ENCODE measurements around the gene MXRA8.

MXRA8 gene

GRCh38 chr1:1365875-1366698 is 7.7 kb upstream of the MXRA8 start:
- DNase-seq = no peak

GRCh38 chr1:1364266-1364665 is 5.9 kb upstream of the MXRA8 start:
- no peak for DNase-seq

- DNase-seq = no peak
Measured at GRCh38 chr1:1361982-1362423, 3.6 kb upstream of the MXRA8 start.

DNA sequence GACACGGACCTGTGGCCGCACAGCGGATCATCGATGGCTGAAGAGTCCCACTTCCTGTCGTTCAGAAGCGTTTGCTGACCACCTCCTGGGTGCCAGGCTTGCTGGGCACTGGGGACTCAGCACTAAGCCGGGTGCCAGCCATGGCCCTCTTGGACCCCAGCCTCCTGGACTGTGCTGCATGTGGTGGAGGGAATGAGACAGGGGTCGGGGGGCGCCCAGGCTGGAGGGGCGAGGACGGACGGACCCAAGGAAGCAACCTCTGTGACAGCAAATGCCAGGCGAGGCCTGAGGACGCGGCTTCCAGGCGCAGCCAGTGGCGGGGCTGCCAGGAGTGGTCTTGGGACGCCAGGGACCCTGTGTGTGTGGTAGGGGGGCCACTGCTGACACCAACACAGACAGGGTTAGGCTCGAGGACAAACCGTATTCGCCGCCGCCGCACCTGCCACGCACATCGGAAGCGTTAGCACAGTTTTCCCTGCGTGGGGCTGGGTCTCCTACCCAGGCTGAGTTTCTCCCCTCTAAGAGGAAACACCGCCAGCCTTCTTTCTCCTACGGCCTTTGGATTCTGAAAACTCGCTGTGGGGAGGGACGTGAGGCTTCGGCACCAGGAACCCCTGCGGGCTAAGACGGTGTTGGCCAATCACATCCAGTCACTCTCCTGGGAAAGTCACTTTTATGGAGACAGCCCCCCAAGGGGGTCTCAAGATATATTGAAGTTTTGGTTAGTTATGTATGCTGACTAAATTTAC is 3.1 kb upstream of the MXRA8 start:
- DNase-seq = no peak

DNA sequence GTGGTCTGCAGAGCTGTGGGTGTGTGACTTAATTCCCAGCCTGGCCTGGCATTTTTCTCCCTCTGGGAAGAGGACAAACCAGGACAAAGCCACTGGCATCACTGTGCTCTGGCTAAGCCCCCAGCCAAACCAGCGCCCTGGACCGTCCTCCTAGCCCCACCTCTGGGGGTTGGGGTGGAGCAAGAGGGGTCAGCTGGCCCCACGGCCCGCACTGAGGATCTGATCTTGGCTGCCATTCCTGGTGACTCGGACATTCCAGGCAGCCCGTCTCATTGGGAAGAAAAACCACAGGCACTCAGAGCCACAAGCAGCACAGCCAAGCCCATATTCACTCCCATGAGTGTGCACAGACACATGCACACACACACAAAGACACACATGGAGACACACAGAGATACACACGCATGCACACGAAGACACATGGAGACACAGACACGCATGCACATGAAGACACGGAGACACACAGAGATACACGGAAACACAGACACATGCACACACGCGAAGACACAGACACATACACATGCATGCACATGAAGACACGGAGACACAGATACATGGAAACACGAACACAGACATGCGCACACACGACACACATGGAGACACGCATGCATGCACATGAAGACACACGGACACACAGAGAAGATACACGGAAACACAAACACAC is 2.3 kb upstream of the MXRA8 start:
- DNase-seq = no peak

GRCh38 chr1:1359664-1360468 is 1.5 kb upstream of the MXRA8 start:
- DNase-seq = no peak

- DNase-seq = no peak
Measured at GRCh38 chr1:1359308-1359663, 931 bp upstream of the MXRA8 start.

- no peak for DNase-seq
Measured at GRCh38 chr1:1357871-1358432, 403 bp downstream of the MXRA8 start.

GRCh38 chr1:1356796-1357401 is 1.5 kb downstream of the MXRA8 start:
- DNase-seq = no peak

DNA sequence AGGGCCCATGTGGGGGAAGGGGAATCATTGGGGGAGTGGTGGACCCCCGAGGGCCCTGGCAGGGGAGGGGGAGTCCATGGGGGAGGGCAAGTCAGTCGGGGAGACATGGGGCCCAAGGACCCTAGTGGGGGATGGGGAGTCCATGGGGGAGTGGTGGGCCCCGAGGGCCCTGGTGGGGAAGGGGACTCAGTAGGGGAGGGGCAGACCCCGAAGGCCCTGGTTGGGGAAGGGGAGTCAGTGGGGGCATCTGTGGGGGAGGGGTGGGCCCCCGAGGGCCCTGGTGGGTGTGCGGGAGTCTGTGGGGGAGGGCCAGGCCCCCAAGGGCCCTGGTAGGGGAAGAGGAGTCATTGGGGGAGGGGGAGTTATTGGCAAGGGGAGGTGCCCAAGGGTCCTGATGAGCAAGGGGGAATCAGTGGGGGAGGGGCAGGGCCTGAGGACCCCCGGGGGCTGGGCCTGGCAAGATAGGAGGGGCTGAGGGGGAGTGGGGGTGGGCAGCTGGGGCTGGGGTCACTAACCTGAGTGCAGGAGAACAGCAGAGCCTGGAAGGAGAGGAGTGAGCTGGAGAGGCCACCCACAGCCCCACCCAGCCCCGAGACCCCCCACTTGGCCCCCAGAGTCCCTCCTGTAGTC is 2.1 kb downstream of the MXRA8 start:
- DNase-seq = no peak

GRCh38 chr1:1355416-1355815 is 2.9 kb downstream of the MXRA8 start:
- no peak for DNase-seq

DNA sequence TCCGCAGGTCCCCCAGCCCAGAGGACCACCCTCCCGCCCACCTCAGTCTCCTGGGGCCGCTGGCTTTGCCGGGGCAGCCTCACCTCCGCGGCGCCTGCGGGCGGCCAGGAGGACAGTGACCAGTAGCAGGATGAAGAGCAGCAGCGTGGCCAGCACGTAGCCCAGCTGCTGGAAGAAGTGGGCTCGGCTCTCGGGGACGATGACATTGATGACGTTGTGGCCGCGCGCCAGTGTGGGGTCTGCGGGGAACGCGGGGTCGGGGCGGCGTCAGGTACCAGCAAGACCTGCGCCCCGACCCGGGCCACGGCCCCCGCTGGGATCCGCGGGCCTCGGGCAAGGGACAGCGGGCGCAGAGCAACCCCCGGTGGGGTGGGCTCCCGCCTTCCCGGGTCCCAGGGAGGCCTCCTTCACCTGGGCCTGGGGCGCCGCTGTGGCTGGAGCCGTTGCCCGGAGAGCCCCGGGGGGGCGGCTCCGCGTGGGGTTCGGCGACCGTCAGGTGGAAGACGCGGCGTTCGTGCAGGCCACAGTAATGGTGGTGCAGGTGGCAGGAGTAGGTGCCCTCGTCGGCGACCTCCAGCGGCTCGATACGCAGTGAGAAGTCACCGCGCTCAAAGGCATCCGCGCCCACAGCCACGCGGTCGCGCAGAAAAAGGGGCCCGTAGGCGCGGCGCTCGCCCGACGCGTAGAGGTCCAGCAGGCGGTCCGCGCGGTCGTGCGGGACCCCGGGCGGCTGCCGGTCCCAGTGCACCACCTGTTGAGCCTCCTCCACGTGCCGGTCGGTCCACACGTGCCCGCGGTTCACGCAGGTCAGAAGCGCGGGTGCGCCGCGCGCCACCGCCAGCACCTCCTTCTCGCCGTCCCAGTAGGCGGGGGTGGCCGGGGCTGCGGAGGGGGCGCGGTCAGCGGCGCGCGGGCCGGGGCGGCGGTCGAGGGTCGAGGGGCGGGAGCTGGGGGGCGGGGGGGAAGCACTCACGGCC is 3.8 kb downstream of the MXRA8 start:
- no peak for DNase-seq

- no peak for DNase-seq
Measured at GRCh38 chr1:1353389-1354151, 4.8 kb downstream of the MXRA8 start.

DNA sequence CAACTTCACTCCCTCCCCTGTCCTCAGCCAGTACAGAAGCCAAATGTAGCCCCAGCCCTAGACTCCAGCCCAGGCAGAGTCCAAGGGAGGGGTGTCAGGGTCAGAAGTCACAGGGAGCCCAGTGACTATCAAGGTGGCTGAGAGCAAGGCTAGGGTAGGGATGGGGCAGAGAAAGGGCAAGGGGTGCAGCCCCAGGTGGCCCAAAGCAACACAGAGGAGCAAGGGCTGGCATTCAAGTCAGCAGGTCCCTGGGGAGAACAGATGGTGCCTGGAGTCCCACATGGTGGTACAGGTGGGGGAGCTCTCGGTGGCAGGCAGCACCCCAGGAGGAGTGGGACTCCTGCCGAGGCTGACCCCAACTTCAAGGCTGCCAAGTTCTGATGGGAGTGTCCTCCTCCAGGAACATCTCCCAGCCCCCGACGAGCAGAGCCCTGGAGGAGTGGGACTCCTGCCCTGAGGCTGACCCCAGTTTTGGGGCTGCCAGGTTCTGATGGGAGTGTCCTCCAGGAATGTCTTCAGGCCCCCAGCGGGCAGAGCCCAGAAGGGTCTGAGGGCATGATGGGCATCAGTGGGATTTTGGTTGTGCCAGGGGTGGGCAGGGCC is 5.5 kb downstream of the MXRA8 start:
- no peak for DNase-seq

GRCh38 chr1:1351511-1352427 is 6.6 kb downstream of the MXRA8 start:
- no peak for DNase-seq

DNA sequence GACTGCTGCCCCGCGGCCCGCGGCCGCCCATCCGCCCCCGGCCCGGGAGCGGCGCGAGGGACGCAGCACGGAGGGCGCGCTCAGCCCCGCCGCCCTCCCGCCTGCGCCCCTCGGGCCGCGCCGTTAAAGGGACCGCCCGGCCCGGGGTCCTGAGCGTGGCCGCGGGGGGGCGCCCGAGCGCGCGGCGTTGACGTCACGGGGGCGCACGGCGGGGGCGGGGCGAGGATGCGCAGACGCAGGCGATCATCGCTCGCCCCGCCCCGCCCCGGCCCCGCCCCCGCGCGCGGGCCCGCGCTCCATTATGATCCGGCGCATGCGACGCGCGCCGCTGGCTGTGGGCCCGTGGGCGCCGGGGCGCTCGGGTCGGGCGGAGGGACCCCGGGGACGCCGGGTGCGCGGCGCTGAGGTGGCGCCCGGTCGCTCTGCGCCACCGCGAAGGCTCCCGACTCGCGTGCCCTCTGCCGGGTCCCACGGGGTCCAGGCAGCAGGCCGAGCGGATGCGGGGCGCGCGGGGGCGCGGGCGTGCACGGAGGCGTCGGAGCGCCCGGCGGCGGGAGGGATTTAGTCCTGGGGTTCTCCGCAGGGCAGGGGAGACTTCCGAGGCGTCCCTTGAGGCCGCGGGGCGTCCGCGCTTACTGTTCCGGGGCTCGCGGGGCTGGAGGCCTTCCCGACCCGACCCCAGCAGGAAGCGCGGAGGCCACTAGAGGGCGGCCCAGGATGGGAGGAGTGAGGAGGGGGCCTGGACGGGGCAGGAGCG is 8.9 kb downstream of the MXRA8 start, which contains the start of gene DVL1:
TSS of gene DVL1 (minus strand) at position 163 of the 757 bp plus-strand sequence. CDS start 353 bp downstream, outside the sequence.
- peak; percentile 64 to 70 for DNase-seq

Measured in activated CD4-positive, alpha-beta T cell treated with anti-CD3 and anti-CD28 coated beads, Interleukin-2, amount 50 U/mL, for 48 hours (primary cell).